Upper lobe of left lung (tissue), 4 donors: ENCODE data around the gene SPAG16.

ENCODE experiments used
- EP300 ChIP-seq, 4 donors: sonication (generic); formaldehyde crosslinking; IDR thresholded peaks; one replicate each; pipeline ENCODE4 v1.5.1; 2017; ENCODE audit warnings: antibody characterized with exemption in 4 of 4, control low read depth in 2 of 4
- POLR2A ChIP-seq, 4 donors: fragments of 450-650 bp; IDR thresholded peaks; one replicate each; pipeline ENCODE4 v1.5.1; 2016 to 2017; ENCODE audit warnings: antibody characterized with exemption in 4 of 4, mild to moderate bottlenecking in 2 of 4
- POLR2AphosphoS5 ChIP-seq, 2 donors: sonication (generic); formaldehyde crosslinking; IDR thresholded peaks; one replicate each; pipeline ENCODE4 v1.5.1; 2017; ENCODE audit warnings: antibody characterized with exemption in 2 of 2
- TF ChIP-seq, protein P1 (sequence below), 6 experiments: fragments of 450-650 bp in 4 of 6; fragments of 200-600 bp in 2 of 6; sonication (generic) in 2 of 6; IDR thresholded peaks; one replicate each; pipeline ENCODE4 v1.5.1; 2016 to 2019; ENCODE audit warnings: antibody characterized with exemption in 6 of 6

GRCh38 chr2:213848631-213849030 is 564.4 kb downstream of the SPAG16 start:
- TF ChIP-seq, protein P1, sequence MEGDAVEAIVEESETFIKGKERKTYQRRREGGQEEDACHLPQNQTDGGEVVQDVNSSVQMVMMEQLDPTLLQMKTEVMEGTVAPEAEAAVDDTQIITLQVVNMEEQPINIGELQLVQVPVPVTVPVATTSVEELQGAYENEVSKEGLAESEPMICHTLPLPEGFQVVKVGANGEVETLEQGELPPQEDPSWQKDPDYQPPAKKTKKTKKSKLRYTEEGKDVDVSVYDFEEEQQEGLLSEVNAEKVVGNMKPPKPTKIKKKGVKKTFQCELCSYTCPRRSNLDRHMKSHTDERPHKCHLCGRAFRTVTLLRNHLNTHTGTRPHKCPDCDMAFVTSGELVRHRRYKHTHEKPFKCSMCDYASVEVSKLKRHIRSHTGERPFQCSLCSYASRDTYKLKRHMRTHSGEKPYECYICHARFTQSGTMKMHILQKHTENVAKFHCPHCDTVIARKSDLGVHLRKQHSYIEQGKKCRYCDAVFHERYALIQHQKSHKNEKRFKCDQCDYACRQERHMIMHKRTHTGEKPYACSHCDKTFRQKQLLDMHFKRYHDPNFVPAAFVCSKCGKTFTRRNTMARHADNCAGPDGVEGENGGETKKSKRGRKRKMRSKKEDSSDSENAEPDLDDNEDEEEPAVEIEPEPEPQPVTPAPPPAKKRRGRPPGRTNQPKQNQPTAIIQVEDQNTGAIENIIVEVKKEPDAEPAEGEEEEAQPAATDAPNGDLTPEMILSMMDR (IDR thresholded peaks at IDR 0.05) = no peak
- no peak for TF ChIP-seq EP300 (IDR thresholded peaks at IDR 0.05)
- TF ChIP-seq POLR2A (IDR thresholded peaks at IDR 0.05) = no peak
- no peak for TF ChIP-seq POLR2AphosphoS5 (IDR thresholded peaks at IDR 0.05)
